Endometrial microvascular endothelial cells (primary cell): Measurements from ENCODE around the gene WDR5B. TPM values are rescaled to one million over a fixed set of nuclear protein-coding genes. Genes with fewer than 3 reads are reported as not detected.
"Not testable (repeated sequence)": the region's sequence is repeated elsewhere in the genome, so short reads cannot be mapped to it uniquely, and the experiment has no call there.

Experiments used
- in situ Hi-C: cut with HindIII; loops from 2 replicates; pipeline ENCODE4 v1.10.0; 2017; ENCODE audit warnings: low sequenced_read_pairs, low pct_unique_long_range_greater_than_20kb; ENCODE audit errors: inconsistent ontology term
- total RNA-seq: library from RNA; depleted of rRNA; stranded (reverse); fragments of >200 nt; gene quantifications from one replicate; pipeline ENCODE4 v1.2.3, GENCODE V29; 2015; ENCODE audit errors: inconsistent ontology term

Gene WDR5B
- total RNA-seq, 1 donor from 2014 or later = 5.9 TPM

DNA sequence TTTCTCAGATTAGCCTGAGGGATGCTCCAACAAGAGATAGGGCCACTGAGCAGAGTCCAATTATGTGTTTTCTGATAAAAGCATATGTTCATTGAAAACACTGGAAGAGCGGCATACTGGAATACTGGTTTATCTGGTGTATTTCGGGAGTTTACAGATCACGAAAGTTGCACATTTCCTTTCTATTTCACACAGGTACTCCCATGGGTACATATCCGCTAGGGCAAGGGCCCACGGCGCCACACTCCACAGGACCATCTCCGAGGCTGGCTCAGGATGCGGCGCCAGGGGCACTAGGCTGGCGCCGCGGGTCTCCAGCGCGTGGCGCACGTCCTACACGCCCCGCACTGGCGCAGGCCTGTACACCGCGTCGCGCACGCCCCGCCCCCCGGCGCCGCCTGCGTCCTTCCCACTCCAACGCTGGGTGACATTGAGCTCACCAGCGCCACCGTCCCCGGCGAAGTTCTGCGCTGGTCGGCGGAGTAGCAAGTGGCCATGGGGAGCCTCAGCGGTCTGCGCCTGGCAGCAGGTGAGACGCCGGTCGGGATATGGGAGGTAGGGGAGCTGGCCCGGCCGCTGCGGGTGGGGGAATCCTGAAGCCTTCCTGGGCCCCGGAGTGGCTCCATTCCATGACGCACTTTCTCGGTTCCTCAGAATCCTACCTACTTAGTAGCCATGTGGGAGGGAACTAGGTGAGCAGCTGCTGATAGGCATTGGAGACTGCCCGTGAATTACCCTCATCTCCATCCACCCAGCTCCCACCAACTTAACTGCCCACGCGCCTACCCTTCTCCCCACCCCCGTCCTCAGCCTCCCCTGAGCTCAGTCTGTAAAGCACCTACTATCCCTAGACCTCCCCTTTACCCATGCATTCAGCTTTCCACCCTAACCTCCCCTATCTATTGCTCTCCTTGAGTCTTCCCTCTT, 31.8 kb downstream of the WDR5B start, which contains the start of gene FAM162A:
TSS of gene FAM162A (plus strand) at position 412 of the 927 bp plus-strand sequence. CDS start at position 496, 84 bp downstream.
- in situ Hi-C loops = no loop called here

DNA sequence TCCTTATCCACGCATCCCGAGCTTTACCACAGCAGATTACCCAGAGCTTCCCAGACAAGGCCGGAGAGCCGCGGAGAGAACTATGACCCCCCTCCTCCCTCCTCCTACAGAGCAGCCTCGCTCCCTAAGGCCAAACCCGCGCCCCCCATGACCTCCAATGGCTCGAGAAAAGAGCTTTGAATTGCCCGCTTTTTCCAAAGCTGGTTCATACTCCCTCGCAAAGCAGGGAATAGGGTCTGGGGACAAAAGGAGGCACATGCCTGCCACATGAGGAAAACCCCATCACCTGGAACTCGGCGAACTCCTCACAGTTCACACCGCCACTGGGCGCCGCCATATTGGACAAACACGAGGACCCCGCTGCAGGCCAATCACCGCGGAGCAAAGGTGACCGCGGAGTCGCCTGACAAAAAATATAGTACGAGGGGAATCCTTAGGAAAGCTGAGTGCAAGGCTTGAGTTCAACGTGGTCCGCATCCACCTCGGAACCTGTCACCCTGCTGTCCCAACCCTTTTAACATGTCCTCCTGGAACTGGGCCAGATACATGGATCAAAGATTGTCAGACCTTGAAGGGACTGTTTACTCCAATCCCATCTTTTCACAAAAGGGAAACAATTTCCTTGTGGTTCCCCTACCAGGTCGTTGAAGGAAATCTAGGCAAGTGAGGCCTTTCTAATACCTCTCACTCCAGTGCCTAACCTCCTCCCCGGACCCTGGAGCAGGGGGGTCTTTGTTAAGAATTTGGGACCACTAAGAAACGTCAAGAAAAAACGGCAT, 32.8 kb downstream of the WDR5B start, which contains the start of gene MIX23:
TSS of gene MIX23 (minus strand) at position 344 of the 779 bp plus-strand sequence. CDS start at position 337, 7 bp downstream.
- in situ Hi-C loops = no loop called here

DNA sequence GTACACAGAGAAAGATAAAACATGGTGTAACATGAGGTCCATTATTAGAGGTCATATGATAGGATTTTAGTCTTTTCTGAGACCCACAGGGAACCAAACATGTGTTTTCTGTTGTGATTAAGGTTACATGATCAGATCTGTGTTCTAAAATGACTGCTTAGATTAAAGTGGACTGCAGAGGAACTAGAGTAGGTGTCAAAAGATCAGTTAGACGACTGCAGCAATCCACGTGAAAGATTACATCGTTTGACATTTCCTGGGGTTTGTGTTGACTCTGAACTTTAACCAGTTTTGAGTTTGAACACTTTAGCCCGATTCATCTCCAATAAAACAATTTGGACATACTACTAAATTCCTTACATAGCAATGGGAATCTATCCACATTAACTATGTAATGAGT, 37.9 kb downstream of the WDR5B start:
- in situ Hi-C loops = no loop called here

DNA sequence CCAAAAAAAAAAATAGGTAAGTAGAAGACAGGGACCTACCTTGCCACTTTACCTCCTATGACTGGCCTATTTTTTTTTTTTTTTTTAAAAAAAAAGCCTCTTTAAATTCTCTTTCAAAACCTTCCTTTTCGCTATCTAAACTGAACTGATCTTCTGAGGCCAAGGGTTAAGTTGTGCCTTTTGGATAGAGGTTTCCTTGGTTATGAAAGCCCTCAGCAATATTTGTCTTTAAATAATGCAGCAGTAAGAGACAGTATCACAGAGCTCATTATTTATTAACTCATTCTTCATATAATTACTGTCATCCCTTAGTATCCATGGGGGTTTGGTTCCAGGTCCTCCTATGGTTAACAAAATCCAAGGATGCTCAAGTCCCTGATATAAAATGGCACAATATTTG, 41.8 kb downstream of the WDR5B start:
- in situ Hi-C loops = no loop called here

DNA sequence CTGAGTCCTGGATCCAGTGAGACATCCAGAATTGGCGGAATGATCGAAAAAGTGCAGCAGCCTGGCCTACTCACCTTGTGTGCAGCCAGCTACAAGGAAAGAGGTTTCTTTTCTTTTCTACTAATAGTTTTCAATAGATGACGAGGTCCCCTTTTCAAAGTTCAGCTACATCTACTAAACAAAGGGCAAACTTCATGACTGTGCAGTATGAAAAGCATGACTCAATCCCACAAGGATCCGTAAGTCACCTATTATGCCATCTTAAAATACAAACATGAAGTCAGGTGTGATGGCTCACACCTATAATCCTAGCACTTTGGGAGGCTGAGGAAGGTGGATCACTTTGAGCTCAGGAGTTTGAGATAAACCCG, 49.5 kb downstream of the WDR5B start:
- in situ Hi-C loops = no loop called here

DNA sequence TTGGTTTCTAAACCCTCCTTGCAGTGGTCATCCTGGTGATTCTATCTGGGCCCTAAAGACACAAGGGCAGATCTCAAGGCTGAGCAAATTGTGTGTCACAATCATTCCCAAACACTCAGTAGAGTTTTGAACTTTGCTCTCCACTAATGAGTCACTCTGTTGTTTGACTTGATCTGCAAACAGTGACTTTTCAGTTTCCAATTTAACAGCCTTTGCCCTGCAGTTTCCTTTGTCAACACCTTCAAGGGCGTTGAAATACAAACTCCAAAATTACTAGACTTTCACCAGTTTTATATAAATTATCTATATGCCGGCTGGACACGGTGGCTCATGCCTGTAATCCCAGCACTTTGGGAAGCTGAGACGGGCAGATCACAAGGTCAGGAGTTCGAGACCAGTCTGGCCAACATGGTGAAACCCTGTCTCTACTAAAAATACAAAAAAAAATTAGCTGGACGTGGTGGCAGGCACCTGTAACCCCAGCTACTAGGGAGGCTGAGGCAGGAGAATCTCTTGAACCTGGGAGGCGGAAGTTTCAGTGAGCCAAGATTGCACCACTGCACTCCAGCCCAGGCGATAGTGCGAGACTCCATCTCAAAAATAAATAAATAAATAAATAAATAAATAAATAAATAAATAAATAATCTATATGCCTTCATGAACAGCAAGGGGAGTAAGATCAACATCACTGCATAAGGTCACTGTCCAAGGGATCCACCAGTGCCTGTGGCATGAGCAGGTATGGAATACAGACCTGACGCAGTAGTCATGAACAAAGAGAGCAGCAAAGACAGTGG, 50.1 kb downstream of the WDR5B start:
- in situ Hi-C loops = not testable (repeated sequence)

DNA sequence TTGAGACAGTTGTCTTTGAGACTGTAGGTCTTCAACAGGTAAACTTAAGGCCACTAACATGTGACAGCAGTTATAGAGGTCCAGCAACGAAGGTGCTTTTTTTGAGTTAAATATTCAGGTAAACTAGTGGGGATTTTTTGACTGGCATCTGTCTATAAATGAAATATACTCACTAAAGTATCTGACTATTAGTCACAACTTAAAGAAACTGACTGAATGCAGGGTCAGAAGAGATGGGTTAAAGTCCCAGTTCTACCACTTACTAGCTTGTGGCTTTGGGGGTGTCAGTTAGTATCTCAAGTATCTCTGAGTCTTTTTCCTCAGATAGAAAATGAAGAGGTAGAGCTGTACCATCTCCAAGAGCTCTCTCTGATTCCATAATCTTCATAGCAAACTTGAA, 50.8 kb downstream of the WDR5B start:
- in situ Hi-C loops = no loop called here

DNA sequence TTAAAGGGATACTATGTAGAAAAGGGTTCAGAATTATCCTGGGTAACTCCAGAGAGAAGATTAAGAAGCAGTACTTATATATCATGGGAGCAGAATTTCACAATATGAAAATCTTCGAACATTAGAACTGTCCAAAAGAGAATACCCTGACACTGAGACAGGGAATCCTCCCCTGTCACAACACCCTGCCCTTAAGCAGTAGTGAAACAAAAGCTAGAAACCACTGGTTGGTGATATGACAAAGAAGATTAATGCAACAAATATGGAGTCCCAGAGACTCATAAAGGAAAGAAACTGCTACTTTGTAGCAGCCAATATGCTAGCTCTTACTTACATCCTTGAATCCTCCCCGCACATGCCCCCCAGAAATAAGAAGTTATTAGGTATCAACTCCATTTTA, 51.4 kb downstream of the WDR5B start:
- in situ Hi-C loops = no loop called here

Other genes starting within 250 kb of the WDR5B start
- gene CASR, start 232.4 kb downstream of the WDR5B start, total RNA-seq = not detected
- gene CSTA, start 90.8 kb downstream of the WDR5B start, total RNA-seq = not detected
- 19.1 TPM for gene MIX23, start 32.8 kb downstream of the WDR5B start, total RNA-seq
- 21.2 TPM for gene FAM162A, start 31.9 kb downstream of the WDR5B start, total RNA-seq
- gene KPNA1, start 98.9 kb upstream of the WDR5B start, total RNA-seq = 53.6 TPM
- gene PARP9, start 148.2 kb upstream of the WDR5B start, total RNA-seq = 36.3 TPM
- gene DTX3L, start 148.3 kb upstream of the WDR5B start, total RNA-seq = 35.1 TPM
- 1.9 TPM for gene PARP15, start 161.6 kb upstream of the WDR5B start, total RNA-seq